HG03064 (cell line): ENCODE results near the gene DNAH17.

Experiments used
- ATAC-seq: cut with Tn5 transposase; IDR thresholded peaks from one replicate; pipeline ENCODE4 v1.9.1; 2021; ENCODE audit warnings: low read depth; ENCODE audit not compliant: unreplicated experiment

Gene DNAH17

DNA sequence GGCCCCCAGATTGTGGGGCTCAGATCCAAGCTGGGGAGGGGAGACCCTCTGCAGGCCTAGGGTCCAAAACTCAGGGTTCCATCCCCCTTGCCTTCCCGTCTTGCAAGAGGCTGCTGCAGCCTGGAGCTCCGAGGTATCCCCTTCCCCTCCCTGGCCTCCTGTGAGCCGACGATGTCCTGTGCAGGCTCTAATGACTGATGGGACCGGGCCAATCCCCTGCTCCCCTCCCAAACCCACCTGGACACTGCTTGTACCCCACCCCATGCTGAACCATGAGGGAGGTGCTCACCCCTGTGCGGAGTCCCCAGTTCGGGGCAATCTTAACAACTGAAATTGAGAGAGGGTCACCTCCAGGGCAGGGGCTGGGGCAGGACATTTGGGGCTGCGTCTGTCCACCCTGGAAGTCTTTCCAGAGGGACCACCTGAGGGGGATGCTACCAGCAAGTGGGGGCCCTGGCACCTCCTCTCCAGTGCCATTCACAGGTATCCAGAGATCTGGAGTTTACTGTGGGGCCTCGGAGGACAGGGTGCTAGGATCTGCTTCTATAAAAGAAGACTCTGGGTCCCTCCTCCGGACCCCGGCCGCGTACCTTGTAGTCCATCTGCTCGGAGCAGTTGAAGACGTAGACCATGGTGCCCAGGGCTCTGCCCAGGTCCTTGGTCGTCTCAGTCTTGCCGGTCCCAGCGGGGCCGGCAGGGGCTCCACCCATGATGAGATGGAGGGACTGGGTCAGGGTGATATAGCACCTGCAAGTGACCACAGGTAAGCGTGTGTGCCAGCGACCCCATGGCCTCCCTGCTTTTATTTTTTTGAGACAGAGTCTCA, 77.3 kb downstream of the DNAH17 start:
- ATAC-seq, result no peak

DNA sequence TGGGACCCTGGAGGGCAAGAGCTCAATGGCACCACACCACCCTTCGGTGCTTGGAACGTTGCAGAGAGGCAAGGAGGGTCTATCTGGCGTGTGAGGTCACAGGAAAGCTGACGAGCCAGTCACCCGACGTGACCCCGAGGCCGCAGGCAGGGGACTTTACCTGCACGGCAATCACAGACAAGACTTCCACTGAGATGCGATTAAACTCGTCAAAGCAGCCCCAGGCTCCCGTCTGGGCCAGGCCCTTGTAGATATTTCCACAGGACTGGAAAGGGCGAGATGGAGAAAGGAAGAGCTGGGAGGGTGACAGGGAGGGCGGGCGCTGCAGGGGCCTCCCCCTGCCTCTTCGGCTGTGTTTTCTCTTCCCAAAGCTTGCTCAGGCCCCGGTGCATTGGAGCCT, 78.3 kb downstream of the DNAH17 start:
- ATAC-seq, result no peak

DNA sequence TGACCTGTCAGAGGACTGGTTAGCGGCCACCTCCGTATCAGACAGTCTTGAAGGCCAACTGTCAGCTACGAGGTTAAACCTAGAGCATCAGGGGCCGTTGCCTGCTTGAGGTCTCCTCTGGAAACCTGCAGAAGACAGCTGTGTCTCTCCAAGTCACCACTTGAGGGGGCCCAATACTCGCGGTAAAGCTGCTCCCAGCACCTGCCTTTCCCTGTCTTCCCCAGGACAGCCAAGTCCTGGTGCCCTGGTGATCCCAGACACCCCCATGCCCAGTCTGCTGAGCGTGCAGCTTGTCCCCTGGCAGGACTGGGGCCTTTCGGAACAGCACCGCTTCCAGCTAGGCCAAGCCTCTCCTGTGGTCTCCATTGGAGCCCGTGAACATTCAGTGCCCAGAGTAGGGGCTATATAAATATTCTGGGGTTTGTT, 80.1 kb downstream of the DNAH17 start:
- no peak for ATAC-seq

DNA sequence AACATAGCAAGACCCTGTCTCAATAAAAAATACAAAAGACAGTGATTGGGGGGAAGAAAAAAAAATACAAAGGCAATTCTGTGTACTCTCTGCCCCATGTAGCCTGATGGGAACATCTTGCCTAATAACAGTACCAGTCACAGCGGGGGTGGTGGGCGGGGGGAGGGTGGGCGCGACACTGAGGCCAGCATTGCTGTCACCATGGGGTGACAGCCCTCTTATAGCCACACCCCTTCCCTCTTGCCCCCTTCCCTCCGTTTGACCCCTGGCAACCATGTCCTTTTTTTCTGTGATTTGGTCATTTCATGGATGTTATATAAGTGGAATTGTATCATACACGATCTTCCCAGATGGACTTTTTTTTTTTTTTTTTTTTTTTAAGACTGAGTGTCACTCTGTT, 80.9 kb downstream of the DNAH17 start:
- no peak for ATAC-seq

DNA sequence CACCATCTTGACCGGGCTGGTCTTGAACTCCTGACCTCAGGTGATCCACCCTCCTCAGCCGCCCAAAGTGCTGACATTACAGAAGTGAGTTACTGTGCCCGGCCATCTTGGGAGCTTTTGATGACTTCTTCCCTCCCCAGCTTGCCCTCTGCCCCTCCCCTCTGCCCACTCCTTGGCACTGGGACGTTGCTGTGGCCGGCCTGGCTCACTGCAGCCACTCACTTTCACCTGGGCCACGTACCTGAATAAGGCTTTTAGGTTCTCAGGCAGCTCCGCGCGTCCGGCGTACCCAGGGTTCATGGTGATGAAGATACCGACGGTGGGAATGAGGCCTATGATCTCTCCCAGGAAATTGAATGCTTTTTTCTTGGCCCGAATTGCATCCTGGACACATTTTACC, 81.6 kb downstream of the DNAH17 start:
- ATAC-seq, result no peak

DNA sequence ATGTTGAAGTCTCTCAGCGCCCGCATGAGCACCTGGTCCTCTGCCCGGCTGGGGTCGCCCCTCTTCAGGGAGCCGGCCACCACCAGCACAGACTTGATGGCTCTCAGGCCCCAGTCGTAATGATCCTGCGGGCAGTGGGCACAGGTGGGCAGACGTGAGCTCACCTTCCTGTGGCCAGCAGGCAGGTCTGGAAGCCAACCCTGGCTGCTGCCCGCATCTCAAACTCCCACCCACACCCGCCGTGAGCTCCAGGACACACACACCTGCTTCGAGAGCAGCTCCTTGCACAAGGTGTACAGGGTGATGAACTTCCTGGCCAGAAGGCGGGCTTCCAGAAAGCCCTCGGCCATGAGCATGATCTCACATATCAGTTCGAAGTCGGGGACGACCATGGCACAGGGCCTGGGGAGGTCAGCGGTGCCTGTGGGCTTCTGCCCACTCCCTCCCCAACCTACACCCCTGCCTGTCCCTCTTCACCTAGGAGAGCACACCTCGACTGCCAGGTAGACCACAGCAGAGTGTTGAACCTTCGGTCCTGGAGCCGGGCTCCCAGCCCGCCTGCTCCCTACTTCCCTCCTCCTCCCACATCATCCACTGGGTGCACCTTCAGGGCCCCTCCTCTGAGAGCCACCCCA, 82.4 kb downstream of the DNAH17 start:
- no peak for ATAC-seq

DNA sequence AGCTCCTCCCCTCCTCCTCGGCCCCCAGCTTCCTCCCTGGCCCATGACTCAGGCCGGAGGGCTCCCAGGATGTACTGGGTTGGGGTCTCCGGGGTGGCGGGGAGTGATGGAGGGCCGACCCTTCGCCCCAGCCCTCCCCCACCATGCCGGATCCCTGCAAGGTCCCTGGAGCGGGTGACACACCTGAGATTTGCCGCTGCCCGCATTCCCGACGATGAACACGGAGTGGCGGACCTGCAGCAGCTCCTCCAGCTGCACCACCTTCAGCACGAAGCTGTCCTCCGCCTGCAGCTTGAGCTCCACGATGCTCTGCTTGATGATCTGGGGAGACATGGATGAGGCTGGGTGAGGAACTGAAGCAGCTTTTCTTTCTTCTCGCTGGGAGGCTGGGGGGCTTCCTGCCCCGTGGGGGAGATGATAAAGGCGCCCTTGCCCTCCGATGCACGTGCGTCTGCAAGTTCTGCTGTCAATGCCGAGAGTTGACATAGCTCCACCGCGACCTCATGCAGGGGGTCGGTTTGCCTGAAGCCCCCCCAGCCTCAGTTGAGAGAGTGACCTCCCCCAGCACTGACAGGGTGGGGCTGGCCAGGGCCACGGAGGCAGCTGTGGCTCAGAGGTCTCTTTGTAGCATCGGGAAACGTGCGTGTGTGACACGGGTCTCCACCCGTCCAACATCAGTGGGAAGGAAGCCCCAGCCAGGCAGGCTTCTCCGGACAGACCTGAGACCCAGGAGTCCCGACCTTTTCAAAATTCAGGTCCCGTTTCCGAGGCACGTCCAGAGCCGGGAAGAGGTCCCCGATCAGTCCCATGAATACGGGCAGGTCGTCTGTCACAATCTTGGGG, 83.1 kb downstream of the DNAH17 start:
- no peak for ATAC-seq

DNA sequence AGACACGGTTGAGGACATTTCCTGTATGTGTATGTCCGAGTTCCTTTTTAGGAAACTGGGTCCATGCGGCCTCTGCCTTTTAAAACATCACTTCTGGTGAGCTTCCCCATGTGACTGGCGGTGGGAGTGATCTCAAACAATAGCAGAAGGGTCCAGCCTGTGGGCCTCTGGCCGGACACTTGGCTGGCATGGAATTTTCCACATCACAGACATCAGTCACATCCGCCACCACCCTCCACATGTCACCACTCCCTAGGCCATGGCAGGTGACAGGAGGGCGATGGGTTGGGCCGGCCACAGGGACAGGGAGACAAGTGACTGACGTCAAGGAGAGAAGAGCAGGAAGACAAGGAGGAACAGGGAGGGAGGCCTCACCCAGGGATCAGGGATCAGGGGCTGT, 83.7 kb downstream of the DNAH17 start:
- no peak for ATAC-seq

DNA sequence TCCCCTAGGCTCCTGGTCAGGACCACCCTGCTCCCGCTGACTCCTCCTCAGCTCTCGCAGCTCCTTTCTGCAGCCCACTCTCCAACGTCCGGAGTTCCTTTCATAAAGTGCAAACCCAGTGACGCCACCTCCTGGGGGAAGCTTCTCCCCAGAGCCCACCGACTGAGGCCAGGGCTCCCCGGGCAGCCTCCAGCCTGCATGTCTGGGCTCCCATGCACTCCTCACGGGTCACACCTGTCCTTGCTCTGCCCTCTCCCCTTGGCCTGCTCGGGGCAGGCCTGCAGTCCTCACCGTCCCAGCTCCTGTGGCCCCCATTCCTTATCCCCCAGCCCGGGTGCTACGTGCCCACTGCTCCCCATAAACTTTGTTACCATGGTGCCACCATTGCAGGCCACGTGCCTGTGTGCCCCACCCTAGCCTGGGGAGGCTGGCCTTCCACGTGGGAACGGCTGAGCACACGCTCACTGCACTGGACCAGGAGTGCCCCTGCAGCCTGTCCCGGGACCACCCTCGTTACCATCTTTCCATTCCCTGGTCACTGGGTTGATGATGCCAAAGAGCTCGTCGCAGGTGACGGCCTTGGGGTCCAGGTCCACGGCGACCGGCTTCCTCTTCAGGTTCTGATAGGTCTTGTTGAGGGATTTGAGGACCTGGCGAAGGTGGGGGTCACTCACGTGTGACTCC, 84.9 kb downstream of the DNAH17 start:
- ATAC-seq, result no peak

DNA sequence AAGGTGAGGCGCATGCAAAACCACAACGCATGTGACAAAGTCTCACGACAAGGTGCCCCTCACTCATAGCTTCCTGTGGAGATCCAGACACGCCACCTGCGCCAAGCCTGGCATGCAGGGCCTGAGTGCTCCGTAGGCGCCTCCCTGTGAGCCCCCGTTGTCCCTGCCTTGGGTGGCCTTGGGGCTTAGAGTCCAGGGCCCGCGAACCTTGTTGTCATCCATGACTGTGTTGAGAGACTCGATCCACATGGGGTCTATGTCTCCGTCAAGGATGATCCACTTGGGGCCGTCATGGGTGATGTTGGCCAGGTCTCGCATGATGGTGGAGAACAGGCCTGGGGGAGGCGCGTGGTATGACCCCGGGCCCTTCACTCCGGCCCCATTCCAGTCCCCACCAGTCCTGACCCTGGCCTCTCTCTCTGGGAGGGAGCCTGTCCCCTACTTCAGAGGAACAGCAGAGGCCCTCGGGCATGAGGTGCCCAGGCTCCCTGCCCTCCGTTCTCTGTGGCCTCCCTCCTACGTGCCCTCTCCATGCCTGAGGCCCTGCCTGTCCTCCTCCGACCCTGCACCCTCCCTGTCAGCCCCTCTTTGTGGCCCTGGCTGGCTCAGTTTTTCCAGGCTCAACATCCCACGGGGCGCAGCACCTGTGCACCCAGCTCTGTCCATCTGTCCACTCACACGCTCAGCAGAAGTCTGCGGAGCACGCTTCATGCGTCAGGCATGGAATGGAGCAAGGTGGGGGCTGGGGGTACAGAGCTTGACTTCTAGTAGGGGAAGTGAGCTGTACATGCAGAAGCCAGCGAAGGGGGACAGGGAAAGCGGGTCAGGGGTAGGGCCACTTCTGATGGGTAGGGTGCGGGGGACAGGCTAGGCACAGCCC, 85.7 kb downstream of the DNAH17 start:
- no peak for ATAC-seq

DNA sequence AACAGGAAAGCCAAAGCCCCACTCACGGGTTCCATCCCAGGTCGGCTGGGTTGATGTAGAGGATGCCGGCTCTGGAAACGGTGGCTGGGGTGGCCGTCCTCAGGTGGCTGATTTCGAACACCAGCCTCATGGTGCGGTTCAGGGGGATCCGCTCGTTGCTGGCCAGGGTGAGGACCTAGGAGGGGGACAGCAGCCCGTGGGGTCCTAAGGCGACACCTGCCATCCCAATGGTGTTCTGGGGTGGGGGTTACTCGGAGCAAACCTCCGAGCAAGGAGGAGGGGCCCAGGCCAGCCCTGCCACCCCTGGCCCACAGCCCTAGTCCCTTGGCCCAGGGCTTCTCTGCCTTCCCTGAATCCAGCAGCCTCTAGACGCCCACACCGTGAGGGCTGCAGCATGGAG, 86.5 kb downstream of the DNAH17 start:
- ATAC-seq, result no peak

DNA sequence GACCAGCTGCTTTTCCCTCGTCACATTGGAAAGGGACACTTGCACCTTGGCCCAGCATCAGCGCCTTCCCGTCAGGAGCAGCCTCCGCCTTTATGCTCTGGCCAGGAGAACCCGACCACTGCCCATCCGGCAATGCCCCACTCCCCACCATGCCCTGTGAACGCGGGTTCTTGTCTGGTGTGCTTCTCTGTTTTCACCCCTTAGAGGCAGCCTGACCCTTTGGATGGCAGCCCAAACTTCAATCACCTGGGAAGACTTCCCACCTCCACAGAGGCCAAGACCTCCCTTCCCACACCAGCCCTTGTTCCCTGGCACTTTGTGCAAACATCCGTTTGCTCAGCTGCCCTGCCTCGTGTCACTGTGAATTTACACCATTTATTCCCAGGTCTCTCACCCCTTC, 87.0 kb downstream of the DNAH17 start:
- no peak for ATAC-seq

DNA sequence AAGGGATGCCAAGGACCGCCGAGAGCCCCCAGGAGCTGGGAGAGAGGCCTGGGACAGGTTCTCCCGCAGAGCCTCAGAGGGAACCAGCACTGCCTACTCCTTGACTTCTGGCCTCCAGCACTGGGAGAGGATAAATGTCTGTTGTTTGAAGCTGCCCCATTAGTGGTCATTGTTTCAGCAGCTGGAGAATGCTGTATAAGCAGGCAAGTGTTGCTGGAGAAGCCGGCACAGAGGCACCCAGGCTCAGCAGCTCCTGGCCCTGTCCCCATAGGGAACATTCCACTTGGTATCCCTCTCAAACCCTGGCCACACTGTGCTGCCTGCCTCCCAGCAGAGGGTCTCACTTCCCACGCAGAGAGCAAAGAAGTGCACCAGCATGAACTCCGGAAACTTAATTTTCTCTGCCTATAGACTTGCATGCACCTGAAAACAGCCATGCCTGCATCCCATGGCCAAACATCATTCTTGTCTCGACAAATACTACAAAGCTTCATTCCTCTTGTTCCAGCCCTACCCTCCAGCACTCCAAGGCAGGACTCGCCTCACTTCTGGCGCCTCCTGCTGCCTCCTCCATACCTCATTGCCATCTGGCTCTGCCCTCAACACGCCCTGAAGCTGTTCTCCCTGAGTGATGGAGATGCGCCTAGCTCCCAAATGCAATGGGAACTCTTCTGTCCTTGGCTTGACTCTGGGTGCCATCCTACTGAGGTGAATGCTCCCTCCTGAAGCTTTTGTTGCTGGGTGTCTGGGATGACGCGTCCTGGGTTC, 88.1 kb downstream of the DNAH17 start:
- ATAC-seq, result no peak

DNA sequence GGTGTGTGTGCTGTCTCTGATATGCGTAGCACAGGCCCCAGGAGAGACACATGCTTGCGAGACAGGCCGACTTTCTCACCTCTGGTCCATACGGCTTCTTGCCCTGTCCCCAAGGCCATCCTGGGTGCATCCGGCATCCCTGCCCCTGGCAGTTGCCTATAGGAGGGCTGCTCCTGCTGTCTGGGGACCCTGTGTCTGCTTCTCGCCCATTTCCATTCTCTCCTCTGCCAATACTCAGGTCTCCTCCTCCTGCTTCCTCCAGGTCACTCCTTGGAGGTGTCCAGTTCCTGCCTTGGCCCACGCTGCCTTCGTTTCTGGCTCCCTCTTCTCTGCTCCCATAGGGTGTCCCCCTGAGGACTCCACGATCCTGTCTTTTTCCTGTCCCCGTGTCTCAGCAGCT, 89.0 kb downstream of the DNAH17 start:
- ATAC-seq, result no peak

DNA sequence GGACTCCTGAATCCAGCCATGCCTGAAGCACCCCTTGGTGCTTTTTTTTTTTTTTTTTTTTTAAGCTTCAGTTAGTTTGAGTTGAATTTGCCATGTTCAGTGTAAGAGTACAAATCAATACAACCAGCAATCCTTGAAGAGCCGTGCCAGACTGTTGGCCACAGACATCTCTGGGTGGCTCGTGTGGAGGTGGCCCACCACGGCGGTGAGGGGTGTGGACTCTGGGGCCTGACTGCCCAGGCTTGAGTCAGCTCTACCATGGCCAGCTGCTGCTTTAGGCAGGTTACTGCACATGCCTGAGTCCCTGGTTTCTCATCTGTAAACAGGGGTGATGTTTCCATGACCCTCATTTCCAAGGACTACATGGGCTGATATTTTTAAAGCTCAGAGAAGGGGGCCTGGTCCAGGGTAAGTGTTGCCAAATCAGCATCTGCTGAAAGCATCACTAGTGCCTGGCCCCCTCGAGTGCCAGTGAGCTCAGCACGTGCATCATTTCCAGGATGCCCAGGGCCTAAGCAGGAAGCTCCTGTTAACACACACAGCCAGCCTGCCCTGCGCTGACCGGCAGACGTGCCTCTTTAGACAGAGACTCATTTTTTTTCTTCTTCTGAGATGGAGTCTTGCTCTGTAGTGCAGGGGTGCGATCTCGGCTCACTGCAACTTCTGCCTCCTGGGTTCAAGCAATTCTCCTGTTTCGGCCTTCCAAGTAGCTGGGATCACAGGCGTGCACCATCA, 90.1 kb downstream of the DNAH17 start:
- ATAC-seq, result no peak

DNA sequence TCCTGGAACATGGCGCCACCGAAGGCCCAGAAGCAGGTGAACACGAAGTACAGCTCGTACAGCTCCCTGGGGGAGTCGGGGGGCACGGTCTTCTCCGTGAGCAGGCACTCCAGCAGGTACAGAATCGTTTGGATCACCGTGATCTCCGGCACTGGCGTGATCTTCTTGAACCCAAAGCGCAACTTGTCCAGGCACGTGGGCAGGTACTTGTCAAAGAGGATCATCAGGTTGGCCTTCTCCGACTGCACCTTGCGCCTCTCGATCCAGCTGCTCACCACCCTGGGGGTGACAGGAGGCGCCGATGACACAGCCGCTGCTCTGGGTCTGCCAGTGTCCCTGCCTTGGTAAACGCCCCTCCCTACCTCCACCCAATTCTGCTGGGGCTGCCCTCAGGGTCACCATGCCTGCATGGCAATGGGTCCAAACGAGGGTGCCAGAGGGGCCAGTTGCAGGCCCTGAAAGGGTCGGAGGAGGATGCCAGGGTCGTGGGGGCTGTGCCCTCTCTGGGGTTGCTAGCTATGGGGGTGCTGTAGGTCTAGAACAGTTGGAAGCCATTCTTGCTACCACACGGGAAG, 90.9 kb downstream of the DNAH17 start:
- ATAC-seq, result no peak

DNA sequence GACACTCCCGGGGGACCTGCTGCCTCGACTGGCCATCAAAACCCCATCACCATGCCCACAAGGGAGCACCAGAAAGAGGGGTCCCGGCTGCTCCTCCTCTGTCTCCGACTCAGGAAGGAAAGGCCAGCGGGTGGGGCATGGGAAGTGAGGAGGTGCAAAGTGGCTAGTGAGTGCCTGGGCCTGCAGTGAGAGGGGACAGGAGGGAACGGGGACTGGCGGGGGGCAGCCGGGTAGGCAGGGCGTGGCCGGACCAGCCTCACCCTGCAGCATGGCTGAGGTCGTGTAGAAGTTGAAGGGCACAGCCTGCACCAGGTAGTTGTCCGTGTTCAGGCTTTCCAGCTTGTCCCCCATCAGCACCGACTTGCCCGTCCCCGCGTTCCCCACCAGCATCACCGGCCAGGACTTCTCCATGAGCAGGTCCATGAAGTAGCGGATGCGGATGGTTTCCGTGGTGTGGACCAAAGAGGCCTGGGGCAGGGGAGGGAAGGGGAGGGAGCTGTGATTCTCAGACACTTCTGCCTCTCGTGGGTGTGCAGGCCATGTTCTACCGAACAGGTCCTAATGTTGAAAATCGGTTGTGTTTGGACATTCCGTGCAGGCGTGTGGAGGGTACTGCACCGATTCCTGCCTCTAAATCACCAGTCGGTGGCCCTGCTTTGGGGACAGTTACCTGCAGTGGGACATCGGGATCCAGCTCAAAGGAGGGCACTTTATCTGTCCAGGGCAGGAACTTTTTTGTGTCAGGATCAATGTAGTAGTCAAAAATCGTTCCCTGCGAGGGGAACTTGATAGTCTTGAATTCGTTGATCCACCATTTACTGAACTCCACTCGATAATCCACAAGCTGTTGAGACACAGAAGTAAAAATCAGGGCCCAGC, 91.7 kb downstream of the DNAH17 start:
- ATAC-seq, result no peak
